Measurements from ENCODE around the gene KIF16B.
"Not testable (repeated sequence)": the region's sequence is repeated elsewhere in the genome, so short reads cannot be mapped to it uniquely, and the experiment has no call there.

Gene KIF16B

DNA sequence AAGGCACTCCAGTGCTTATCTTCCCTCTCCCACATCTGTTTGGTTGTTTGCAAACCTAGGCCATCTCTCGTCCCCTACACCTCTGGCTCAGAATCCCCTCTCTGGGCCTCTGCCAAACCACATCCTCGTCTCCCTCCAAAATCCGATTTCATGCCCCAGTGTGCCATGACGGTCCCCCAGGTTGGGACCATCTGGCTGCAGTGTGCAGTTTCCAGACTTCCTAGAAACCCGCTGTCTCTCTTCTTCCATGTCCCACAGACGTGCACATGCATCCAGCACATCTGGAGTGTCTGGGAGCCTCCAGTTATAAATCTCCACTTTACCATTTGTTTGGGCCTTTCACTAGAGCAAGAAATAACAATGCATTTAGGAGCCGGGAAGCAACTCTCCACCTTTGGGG is 316.2 kb downstream of the KIF16B start:
- no peak for DNase-seq (ENCODE audit: low read depth)

GRCh38 chr20:16246870-16247269 is 326.4 kb downstream of the KIF16B start:
- no peak for DNase-seq (ENCODE audit: low read depth)

- no peak for DNase-seq (ENCODE audit: low read depth)
Observed at GRCh38 chr20:16246291-16246690, 327.0 kb downstream of the KIF16B start.

GRCh38 chr20:16245879-16246278 is 327.4 kb downstream of the KIF16B start:
- no peak for DNase-seq (ENCODE audit: low read depth)

DNA sequence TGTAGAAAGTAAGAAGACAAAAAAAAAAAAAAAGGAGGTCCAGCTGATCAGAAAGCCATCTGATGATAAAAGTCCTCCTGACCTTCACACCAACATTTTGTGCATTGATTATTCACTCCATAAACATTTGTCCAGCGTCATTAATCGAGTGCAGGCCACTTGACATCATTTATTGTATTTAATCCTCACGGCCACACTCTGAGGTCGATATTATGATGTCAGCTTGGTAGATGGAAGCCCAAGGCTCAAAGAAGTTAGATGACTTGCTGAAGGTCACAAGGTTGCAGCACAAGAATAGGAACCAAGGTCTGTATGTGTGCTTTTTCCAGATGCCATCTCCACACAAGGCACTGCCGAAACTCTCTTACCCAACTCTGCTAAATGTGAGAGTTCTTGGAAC is 328.4 kb downstream of the KIF16B start:
- no peak for DNase-seq (ENCODE audit: low read depth)

DNA sequence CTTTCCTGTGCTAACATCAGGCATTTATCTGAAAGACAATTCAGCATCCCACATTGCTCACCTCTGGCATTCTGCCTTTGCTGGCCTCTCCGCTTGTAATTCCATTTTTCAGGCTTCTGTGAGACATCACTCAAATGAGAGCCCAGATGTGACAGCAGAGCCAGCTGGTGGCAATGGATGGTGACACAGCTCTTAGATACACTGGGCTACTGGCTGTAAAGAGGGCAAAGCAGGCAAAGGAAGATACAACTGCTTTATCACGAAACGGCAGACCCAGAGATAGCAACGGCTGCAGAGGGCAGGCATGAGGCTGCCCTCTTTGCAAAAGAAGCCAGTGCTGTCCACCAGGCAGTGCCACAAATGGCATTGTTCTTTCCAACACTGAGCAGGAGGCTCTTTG is 329.8 kb downstream of the KIF16B start:
- no peak for DNase-seq (ENCODE audit: low read depth)

DNA sequence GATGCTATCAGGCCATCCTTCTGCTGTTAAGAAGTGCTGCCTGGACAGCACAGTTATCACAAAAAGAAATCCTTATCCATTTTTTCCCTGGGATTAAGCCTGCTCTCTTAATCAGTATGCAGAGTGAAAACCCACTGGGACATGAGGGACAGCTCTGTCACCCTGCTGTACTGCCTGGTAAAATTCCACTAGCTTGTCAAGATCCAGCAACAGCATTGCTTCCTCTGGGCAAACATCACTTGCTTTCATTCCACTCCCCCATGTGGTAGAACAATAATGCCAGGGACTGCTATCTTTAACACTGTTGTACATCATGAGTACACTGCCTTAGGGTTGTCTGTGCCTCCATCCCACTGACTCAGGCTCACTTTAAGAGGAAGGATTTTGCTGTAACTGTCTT is 331.3 kb downstream of the KIF16B start:
- DNase-seq (ENCODE audit: low read depth): no peak

DNA sequence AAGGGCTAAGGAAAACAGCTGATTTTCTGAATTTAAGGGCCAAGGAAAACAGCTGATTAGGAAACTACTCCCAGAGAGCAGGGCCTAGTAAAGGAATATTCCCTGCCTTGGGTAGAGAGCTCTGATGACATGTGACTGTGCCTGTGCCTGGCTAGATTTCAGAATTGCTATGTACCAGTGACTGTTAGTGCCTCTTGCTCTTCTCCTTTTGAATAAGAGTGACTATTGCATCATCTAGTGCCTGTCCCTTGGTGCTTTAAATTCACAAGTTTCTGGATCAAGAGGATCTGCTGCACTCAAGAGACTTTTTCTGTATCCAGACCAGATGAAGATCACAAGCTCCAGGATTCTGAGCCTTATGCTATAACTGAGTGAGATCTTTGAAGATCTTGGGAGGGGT is 332.9 kb downstream of the KIF16B start:
- DNase-seq (ENCODE audit: low read depth): no peak

DNA sequence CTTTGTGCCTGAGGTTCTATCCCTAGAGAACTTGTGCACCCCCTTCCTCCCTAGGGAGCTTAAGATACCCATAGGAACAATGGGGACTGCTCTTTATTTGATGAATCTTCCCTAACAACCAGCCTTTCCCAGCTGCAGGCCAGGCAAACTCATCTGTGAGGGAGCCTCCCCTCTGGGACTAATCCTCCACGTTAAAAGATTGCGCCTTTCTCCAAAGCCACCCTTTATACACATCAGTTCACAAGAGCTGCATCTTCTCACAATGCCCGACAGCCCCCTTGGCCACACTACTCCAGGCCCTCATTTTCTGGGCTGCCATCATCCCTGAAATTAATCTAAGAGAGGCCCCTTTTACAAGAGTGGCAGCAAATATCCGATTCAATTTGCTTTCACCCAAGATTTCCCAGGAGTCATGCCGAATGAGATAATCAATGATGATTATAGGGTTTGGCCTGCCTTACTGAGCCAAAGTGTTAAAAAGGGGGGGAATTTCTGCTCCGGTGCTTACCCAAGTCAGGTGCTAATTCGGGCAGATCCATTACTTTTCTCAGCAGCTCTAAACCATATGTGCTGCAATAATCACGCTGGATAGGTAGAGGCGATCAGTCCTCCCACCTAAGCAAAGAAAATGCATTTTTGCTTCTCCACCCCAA is 336.5 kb downstream of the KIF16B start:
- DNase-seq (ENCODE audit: low read depth): no peak

GRCh38 chr20:16230402-16230801 is 342.8 kb downstream of the KIF16B start:
- DNase-seq (ENCODE audit: low read depth): no peak

DNA sequence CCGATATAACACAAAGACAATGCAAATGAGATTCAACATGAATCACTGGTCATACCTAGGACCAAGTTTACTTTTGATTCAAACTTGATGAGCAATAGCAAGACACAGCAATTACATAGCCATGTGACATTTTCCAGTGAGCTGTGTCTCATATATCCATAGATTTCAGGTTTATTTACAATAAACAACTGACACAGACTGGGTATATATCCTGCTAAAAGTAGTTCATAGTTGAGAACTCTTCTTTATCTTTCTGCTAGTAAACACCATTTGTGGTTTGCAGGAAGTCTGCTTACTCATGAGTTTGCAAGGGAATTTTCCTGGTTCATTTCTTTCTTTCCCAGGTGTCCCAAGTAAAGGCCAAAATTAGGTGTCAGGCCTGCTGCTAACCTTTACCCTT is 343.4 kb downstream of the KIF16B start:
- DNase-seq (ENCODE audit: low read depth): no peak

- DNase-seq (ENCODE audit: low read depth): no peak
Observed at GRCh38 chr20:16228722-16229121, 344.5 kb downstream of the KIF16B start.

GRCh38 chr20:16226961-16227360 is 346.3 kb downstream of the KIF16B start:
- DNase-seq (ENCODE audit: low read depth): not testable (repeated sequence)

DNA sequence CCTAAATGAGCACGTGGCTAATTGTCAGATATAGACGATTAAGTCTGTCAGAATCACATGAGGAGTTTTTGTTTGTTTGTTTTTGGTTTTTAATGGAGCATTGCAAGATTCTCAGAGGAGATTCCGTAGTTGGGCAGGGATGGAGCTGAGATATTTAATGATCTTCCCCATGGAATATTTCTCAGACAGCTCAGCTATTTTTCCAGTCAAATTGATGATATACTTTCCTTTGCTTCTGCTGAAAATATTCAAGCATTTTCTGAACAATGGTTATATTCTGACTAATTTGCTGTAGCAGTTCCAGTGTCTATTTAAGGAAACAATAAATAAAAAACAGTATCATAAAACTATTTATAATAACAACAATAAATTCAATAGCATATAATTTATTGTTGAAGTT is 348.4 kb downstream of the KIF16B start:
- no peak for DNase-seq (ENCODE audit: low read depth)

- DNase-seq (ENCODE audit: low read depth): no peak
Observed at GRCh38 chr20:16222859-16223411, 350.3 kb downstream of the KIF16B start.
